Hepatocyte (in vitro differentiated cells): ENCODE data around the gene ALK. TPM values are rescaled to one million over a fixed set of nuclear protein-coding genes. Genes with fewer than 3 reads are reported as not detected.
"Not testable (repeated sequence)": the region's sequence is repeated elsewhere in the genome, so short reads cannot be mapped to it uniquely, and the experiment has no call there.

Source experiments
- DNase-seq: peaks from one replicate; pipeline ENCODE4 v3.0.0-alpha.2; 2016; ENCODE audit warnings: low spot score
- H2AFZ ChIP-seq: fragments of 200-600 bp; sonication (generic); 2 replicates; pipeline ENCODE4 v1.6.0; 2016; ENCODE audit warnings: antibody characterized with exemption, mild to moderate bottlenecking
- H3K27ac ChIP-seq: fragments of 200-600 bp; sonication (generic); 2 replicates; pipeline ENCODE4 v1.5.1; 2016; ENCODE audit warnings: mild to moderate bottlenecking
- H3K27me3 ChIP-seq: fragments of 200-600 bp; sonication (generic); 2 replicates; pipeline ENCODE4 v1.6.1; 2016
- H3K36me3 ChIP-seq: fragments of 200-600 bp; sonication (generic); replicated peaks from 2 replicates; pipeline ENCODE4 v1.5.1; 2016; ENCODE audit warnings: low read depth; ENCODE audit not compliant: insufficient read depth
- H3K4me1 ChIP-seq: fragments of 200-600 bp; sonication (generic); 2 replicates; pipeline ENCODE4 v1.5.1; 2016; ENCODE audit warnings: mild to moderate bottlenecking, moderate library complexity; ENCODE audit not compliant: insufficient read depth
- H3K4me2 ChIP-seq: fragments of 200-600 bp; sonication (generic); 2 replicates; pipeline ENCODE4 v1.6.0; 2016
- H3K4me3 ChIP-seq: fragments of 200-600 bp; sonication (generic); 2 replicates; pipeline ENCODE4 v1.5.1; 2016; ENCODE audit warnings: mild to moderate bottlenecking
- H3K79me2 ChIP-seq: fragments of 200-600 bp; sonication (generic); 2 replicates; pipeline ENCODE4 v1.6.0; 2017; ENCODE audit warnings: mild to moderate bottlenecking
- H3K9me2 ChIP-seq: fragments of 200-600 bp; sonication (generic); replicated peaks from 2 replicates; pipeline ENCODE4 v1.6.0; 2017; ENCODE audit warnings: mild to moderate bottlenecking; ENCODE audit not compliant: insufficient read depth
- H3K9me3 ChIP-seq: fragments of 200-600 bp; sonication (generic); 2 replicates; pipeline ENCODE4 v1.5.1; 2016; ENCODE audit warnings: low read depth, mild to moderate bottlenecking
- H4K20me1 ChIP-seq: fragments of 200-600 bp; sonication (generic); 2 replicates; pipeline ENCODE4 v1.6.0; 2016; ENCODE audit warnings: mild to moderate bottlenecking; ENCODE audit not compliant: insufficient read depth, poor library complexity, severe bottlenecking
- CTCF ChIP-seq: fragments of 200-600 bp; sonication (generic); IDR thresholded peaks from 2 replicates; pipeline ENCODE4 v1.5.1; 2016; ENCODE audit warnings: antibody characterized with exemption, mild to moderate bottlenecking; ENCODE audit not compliant: poor library complexity
- EZH2 ChIP-seq: fragments of 200-600 bp; sonication (generic); IDR thresholded peaks from 2 replicates; pipeline ENCODE4 v1.6.1; 2016; ENCODE audit warnings: antibody characterized with exemption, mild to moderate bottlenecking, borderline replicate concordance
- EZH2phosphoT487 ChIP-seq: fragments of 200-600 bp; sonication (generic); IDR thresholded peaks from one replicate; pipeline ENCODE4 v1.6.1; 2018; ENCODE audit warnings: antibody characterized with exemption, mild to moderate bottlenecking, low read depth, moderate library complexity; ENCODE audit not compliant: unreplicated experiment, severe bottlenecking
- WGBS: methylation state at CpG from one replicate; pipeline ENCODE4 v1.1.6; 2016; ENCODE audit warnings: low lambda C conversion rate; ENCODE audit errors: missing lambda C conversion rate; 5-methylcytosine and 5-hydroxymethylcytosine counted together
- polyA plus RNA-seq: library from polyadenylated mRNA; unstranded; fragments of >200 nt; fragmentation: Nextera tagmentation; extraction: Ambion mirVana; gene quantifications from 2 replicates; pipeline ENCODE4 v1.2.1, GENCODE V29; 2016
- total RNA-seq: library from RNA; depleted of rRNA; stranded (reverse); fragments of >200 nt; gene quantifications from 2 replicates; pipeline ENCODE4 v1.2.3, GENCODE V29; 2014

The ALK gene
- total and polyA plus RNA-seq, 2 experiments from 2014 or later = 0.16 to 0.27 TPM

DNA sequence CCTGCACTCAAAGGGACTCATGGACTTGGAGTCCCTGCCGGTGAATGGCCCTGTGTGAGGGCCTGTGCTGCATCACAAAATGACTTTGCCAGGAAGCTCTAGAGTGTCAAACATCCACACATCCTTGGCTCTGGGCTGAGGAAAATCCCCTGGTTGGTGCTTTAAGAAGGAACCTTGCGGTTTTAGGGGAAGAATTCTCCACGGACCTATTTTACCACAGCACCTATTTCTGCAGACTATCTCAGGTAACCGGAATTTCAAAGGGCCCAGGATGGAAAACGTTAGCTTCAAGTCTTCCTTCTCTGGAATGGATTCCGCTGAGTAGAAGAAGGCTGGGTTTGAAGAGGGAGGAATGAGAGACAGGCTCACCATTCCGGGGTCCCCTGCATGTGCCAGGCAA, 166.2 kb downstream of the ALK start:
- H3K9me2 ChIP-seq = no peaks in the 10 kb centered on the region
- peaks cover 4% of the 10 kb centered on the region for H3K4me1 ChIP-seq
- peaks cover 5% of the 10 kb centered on the region for H3K27me3 ChIP-seq
- 88% methylated on average over 7 of the region's 7 CpGs for WGBS
- no peaks in the 10 kb centered on the region for H3K79me2 ChIP-seq
- no peak for TF ChIP-seq EZH2
- TF ChIP-seq EZH2phosphoT487 = no peak
- no peak for TF ChIP-seq CTCF
- H2AFZ ChIP-seq = no peak overlapping the region
- no peaks in the 10 kb centered on the region for H4K20me1 ChIP-seq
- H3K36me3 ChIP-seq = no peaks in the 10 kb centered on the region
- H3K27ac ChIP-seq = no peak overlapping the region
- DNase-seq = no peak
- no peak overlapping the region for H3K4me3 ChIP-seq
- no peaks in the 10 kb centered on the region for H3K9me3 ChIP-seq
- H3K4me2 ChIP-seq = no peak overlapping the region

DNA sequence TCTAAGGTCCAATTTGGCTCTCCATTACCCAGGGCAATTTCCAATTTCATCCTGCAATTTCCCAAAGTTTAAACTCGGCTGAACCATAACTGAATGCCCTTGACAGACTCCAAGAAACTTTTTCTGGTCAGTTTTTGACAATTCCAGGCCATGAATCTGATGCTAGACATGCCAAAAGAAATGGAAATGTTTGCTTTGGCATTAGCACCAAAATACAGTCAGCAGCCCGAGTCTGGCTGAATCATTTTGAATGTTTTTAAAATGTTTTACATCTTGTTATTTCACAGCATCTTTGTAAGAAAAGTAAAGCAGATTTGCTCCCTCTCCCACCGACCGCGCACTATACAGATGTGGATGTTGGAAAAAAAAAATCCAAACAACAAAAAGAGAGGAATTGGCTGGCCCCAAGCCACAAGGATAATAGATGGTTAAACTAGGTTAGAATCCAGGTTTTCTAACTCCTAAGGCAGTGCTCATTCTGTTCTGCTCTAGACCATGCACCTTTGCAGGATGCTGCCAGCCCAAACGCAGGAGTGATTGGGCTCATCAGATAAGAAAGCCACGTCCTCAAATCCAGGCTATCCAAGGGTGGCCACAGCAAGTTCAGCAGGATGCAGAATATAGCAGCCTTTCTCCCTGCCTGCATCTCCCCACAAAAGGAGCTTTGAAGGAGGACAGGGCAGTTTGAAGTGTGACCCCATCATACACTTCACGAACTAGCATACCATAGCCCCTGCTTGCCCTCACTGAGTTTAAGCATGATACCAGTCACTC, 167.5 kb downstream of the ALK start:
- TF ChIP-seq EZH2 (no peak), EZH2phosphoT487 (no peak), CTCF (no peak)

GRCh38 chr2:29751390-29751789, 170.0 kb downstream of the ALK start:
- DNase-seq = no peak
- no peaks in the 10 kb centered on the region for H4K20me1 ChIP-seq
- no peaks in the 10 kb centered on the region for H3K9me2 ChIP-seq
- no peaks in the 10 kb centered on the region for H3K4me1 ChIP-seq
- H2AFZ ChIP-seq = no peak overlapping the region
- no peaks in the 10 kb centered on the region for H3K36me3 ChIP-seq
- H3K4me2 ChIP-seq = no peak overlapping the region
- no peak overlapping the region for H3K27ac ChIP-seq
- H3K4me3 ChIP-seq = no peak overlapping the region
- TF ChIP-seq EZH2phosphoT487 = no peak
- TF ChIP-seq CTCF = no peak
- TF ChIP-seq EZH2 = no peak
- H3K27me3 ChIP-seq = peaks cover 9% of the 10 kb centered on the region
- WGBS = 79% methylated on average over 6 of the region's 6 CpGs
- no peaks in the 10 kb centered on the region for H3K79me2 ChIP-seq
- H3K9me3 ChIP-seq = no peaks in the 10 kb centered on the region

More for the DNA sequence above, 167.5 kb downstream of the ALK start:
- no peaks in the 10 kb centered on the region for H3K9me2 ChIP-seq
- peaks cover 5% of the 10 kb centered on the region for H3K27me3 ChIP-seq
- DNase-seq = no peak
- H3K4me1 ChIP-seq = no peaks in the 10 kb centered on the region
- H3K9me3 ChIP-seq = no peaks in the 10 kb centered on the region
- no peaks in the 10 kb centered on the region for H3K79me2 ChIP-seq
- H3K4me3 ChIP-seq = no peak overlapping the region
- H3K4me2 ChIP-seq = no peak overlapping the region
- no peaks in the 10 kb centered on the region for H4K20me1 ChIP-seq
- 66% methylated on average over 8 of the region's 8 CpGs for WGBS
- H3K36me3 ChIP-seq = no peaks in the 10 kb centered on the region
- H3K27ac ChIP-seq = no peak overlapping the region
- H2AFZ ChIP-seq = no peak overlapping the region

DNA sequence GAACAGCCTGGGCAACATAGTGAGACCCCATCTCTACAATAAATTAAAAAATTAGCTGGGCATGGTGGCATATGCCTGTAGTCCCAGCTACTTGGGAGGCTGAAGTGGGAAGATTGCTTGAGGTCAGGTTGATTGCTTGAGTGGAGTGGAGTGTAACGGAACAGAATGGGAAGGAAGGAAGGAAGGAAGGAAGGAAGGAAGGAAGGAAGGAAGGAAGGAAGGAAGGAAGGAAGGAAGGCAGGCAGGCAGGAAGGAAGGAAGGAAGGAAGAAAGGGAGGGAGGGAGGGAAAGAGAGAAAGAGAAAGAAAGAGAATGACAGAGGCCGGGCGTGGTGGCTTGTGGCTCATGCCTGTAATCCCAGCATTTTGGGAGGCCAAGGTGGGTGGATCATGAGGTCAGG, 170.9 kb downstream of the ALK start:
- not testable (repeated sequence) for H3K4me1 ChIP-seq, H3K4me3 ChIP-seq, H3K79me2 ChIP-seq, DNase-seq, H3K27me3 ChIP-seq, H3K9me3 ChIP-seq, H4K20me1 ChIP-seq, H3K9me2 ChIP-seq, H3K27ac ChIP-seq, H2AFZ ChIP-seq, H3K4me2 ChIP-seq, H3K36me3 ChIP-seq
- 100% methylated on average over 1 of the region's 3 CpGs for WGBS
